Fibroblast of the conjunctiva (primary cell): Measurements from ENCODE around the gene B4GALNT4.
"Not testable (repeated sequence)": the region's sequence is repeated elsewhere in the genome, so short reads cannot be mapped to it uniquely, and the experiment has no call there.

Experiments used
- DNase-seq: peaks from one replicate; pipeline ENCODE4 v3.0.0-alpha.2; 2010; ENCODE audit warnings: low read depth

Gene B4GALNT4

DNA sequence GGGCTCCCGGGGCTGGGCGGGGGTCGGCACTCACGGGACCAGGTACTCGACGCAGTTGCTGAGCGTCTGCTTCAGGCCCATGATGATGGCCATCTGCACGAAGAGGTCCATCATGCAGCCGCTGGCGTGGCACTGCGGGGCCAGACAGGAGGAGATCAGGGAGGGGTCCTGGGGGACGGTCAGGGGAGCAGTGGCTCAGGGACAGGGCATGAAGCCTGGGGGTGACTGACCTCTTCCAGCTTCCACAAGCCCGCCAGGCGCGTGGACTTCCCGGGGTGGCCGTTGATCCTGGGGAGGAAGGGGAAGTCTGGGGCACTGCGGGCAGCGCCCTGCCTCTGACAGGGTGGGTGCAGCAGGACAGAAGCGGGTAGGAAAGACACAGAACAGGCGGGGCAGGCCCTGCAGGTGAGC lies 51.6 kb downstream of the B4GALNT4 start:
- DNase-seq, result no peak

DNA sequence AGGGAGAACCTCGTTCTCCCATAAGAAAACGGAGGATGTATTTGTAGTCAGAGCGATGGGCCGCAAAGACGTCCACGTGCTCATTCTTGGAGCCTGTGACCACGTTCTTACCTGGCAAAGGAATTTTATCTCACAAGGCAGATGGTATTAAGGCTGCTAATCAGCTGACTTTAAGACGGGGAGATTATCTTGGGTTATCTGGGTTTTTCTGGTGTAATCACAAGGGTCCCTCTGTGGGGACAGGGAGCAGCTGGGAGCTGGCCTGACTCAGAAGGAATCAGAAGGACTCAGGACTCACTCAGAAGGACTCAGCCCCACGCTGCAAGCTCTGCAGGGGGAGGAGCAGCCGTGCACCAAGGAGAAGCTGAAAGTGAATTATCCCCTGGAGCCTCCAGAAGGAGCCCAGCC lies 53.0 kb downstream of the B4GALNT4 start:
- DNase-seq, result no peak

DNA sequence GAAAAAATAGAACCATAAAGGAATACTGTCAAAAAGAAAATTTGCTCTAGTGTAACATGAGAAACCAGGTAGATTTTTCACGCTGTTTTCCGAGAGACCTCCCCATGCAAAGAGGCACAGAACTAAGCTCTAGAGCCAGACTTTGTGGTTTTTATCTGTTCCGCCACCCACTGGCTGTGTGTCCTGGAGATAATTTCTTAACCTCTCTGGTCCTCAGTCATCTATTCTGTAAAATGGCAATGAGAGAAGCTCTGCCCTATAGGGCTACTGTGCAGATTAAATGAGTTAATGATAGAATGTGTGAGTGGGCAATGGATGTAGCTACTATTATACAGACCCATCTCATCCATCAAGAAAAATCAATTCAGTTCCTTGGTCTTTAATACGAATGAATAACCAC lies 54.9 kb downstream of the B4GALNT4 start:
- DNase-seq, result no peak

DNA sequence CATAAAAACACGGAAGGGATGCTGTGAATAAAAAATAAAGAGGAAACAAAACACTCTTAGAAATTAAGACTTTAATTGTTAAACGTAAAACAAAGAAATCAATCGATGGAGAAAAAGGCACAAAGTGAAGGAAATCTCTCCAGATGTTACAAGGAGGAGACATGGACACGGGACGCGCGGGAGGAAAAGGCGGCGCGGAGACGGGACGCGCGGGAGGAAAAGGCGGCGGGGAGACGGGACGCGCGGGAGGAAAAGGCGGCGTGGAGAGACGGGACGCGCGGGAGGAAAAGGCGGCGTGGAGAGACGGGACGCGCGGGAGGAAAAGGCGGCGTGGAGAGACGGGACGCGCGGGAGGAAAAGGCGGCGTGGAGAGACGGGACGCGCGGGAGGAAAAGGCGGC lies 55.5 kb downstream of the B4GALNT4 start:
- not testable (repeated sequence) for DNase-seq

DNA sequence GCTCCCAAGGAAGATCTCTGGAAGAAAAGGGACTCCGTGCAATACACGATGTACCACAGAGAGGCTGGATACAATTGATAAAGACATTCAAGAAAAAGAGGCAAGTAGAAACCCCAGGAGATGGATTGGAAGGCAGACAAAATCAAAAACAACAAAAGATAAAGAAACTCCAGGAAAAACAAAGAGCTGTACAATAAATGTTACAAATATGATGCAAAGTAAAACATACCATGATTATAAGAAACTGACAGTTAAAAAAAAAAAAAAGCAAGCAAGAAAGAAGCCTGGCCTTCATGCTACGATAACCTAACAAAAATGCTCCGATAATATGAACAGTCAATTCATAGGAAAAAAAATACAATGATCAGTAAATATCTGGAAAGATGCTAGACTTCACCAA lies 56.0 kb downstream of the B4GALNT4 start:
- no peak for DNase-seq

DNA sequence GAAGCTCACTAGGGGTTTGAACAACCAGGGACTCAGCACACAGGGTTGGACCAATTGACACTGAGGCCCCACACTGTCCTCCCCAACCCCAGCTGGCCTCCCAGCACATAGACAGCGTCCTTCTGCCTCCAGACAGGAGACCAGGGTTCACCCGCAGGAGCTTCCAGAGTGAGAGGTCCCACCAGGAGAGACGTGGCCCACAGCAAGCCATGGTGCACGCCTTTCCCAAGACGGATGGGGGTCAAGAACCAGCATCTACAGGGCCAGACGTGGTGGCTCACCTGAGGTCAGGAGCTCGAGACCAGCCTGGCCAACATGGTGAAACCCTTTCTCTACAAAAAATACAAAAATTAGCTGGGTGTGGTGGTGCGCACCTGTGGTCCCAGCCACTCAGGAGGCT lies 57.6 kb downstream of the B4GALNT4 start:
- no peak for DNase-seq

DNA sequence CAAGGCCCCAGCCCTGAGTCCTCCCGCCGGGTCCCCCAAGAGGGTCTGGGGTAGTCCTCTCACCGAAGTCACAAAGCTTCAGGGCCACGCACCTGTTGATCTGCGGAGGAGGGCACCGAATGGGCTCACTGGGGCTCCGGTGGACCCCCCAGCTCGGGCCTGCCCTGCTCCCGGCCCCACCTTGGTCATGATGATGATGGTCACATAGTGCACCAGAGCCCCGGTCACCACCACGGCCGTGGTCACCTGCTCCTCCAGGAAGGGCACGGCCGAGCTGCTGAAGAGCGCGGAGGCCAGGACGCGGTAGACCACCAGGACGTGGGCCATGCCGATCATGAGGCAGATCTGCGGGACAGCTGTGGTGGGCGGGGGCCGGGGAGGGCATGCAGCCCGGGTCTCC lies 59.0 kb downstream of the B4GALNT4 start:
- no peak for DNase-seq

DNA sequence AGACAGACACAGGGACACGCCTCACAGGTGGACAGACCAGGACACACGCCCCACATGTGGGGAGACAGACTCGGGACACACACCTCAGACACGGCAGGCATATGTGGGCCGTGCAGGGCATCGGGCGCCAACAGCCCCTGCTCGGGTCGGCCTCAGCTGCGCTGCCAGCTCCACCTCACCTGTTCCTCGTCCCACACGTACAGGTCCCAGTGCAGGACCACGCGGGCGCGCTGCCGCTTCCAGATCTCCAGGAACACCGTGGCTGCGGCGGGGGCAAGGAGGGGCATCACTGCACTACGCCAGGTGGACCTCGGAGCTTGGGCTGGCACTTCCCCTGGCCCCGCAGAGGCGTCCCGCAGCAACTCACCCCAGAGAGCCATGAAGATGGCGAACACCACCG lies 60.1 kb downstream of the B4GALNT4 start:
- DNase-seq, result no peak

DNA sequence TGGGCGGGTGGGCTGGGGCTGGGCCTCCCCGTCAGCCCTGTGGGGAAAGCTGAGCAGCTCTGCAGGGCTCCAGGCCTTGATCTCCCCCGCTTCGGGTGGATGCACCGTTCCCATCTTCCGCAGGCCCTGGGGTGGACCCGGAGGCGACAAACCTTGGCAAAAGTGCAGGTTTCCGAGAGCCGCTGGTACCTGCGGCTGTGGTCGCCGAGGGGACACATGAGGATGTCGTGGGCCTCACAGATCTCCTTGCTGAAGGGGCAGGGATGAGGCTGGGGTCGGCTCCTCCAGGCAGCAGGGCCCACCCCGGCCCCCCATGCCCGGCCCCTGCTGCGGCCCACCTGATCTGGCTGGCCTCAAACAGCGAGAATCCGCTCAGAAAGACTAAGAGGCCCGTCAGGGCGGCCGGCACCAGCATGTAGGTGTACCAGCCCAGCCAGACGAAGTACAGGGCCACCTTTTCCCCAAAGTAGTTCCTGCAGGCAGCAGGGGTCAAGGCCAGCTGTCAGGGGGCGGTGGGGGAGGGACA lies 60.7 kb downstream of the B4GALNT4 start:
- no peak for DNase-seq
